ENCODE data around the gene PFKFB1.

DNA sequence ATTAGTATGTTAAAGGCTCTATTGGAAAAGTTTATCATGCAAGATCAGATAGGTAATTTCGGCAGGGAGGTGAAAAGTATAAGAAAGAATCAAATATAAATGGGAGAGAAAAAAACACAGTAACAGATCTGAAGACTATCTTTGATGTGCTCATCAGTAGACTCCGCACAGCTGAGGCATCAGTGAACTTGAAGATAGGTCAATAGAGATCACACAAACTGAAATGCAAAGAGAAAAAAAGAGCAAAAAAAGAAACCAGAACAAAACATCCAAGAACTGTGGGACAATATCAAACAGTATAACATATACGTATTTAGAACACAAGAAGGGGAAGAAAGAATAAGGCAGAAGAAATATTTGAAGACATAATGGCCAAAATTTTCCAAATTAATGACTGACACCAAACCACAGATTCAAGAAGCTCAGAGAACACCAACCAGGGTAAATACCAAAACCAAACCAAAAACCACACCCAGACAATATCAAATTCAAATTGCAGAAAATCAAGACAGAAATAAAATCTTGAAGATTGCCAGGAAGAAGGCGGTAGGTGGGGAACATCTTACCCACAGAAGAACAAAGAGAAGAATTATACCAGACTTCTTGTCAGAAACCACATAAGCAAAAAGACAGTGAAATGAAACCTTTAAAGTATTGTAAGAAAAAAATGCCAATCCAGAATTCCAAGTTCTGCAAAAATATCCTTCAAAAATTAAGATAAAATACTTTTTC is 29.1 kb downstream of the PFKFB1 start:
- TF ChIP-seq SUZ12 (IDR thresholded peaks at IDR 0.05; ENCODE audit: extremely low read depth, insufficient read depth, insufficient read length): no peak
- TF ChIP-seq YY1 (IDR thresholded peaks at IDR 0.05; ENCODE audit: insufficient read depth, insufficient read length): no peak

Data from NT2/D1 (cell line).